H1 (cell line): Measurements from ENCODE around the gene INCENP. TPM values are rescaled to one million over a fixed set of nuclear protein-coding genes. Genes with fewer than 3 reads are reported as not detected.

Experiments used
- CTCF ChIA-PET: fragments of 300-600 bp; sonication (Branson Sonifier 250); formaldehyde crosslinking; loops from one replicate; lab custom pipeline; 2021; ENCODE audit not compliant: partially characterized antibody; lab: Charles Lee
- POLR2A ChIA-PET: fragments of 300-600 bp; sonication (Branson Sonifier 250); formaldehyde crosslinking; loops from one replicate; lab custom pipeline; 2021; ENCODE audit warnings: inconsistent platforms; ENCODE audit not compliant: partially characterized antibody; lab: Charles Lee
- DNase-seq, 2 experiments: peaks; one replicate each; pipeline versions ENCODE4 v3.0.0 to v3.0.0-alpha.2; 2010 to 2022; ENCODE audit warnings: low spot score in 2 of 2, low read depth in 1 of 2, mixed read lengths in 1 of 2
- FAIRE-seq: peaks from 2 replicates; lab custom pipeline; 2011; peaks lifted over from hg19 to GRCh38; lab: Jason Lieb, UNC
- H2AFZ ChIP-seq: 2 replicates; pipeline ENCODE4 v1.8.1; 2012; ENCODE audit warnings: low read length, inconsistent platforms
- H2AK5ac ChIP-seq: 2 replicates; pipeline ENCODE4 v1.6.1; 2013; ENCODE audit warnings: low read depth, low read length
- H2BK120ac ChIP-seq: replicated peaks from 2 replicates; pipeline ENCODE3; 2013; ENCODE audit warnings: low read depth, low read length, inconsistent platforms
- H2BK12ac ChIP-seq: 2 replicates; pipeline ENCODE4 v1.6.1; 2013; ENCODE audit warnings: low read depth, low read length
- H2BK15ac ChIP-seq: 2 replicates; pipeline ENCODE4 v1.6.1; 2013; ENCODE audit warnings: low read length
- H2BK20ac ChIP-seq: 2 replicates; pipeline ENCODE4 v1.6.1; 2013; ENCODE audit warnings: low read length
- H2BK5ac ChIP-seq: 2 replicates; pipeline ENCODE4 v1.6.1; 2013; ENCODE audit warnings: low read depth, low read length
- H3K14ac ChIP-seq: 2 replicates; pipeline ENCODE4 v1.6.1; 2013; ENCODE audit warnings: inconsistent platforms; ENCODE audit not compliant: insufficient read length
- H3K18ac ChIP-seq: 2 replicates; pipeline ENCODE4 v1.6.1; 2013; ENCODE audit warnings: low read length; ENCODE audit errors: extremely low read depth
- H3K23ac ChIP-seq: 2 replicates; pipeline ENCODE4 v1.6.1; 2013; ENCODE audit warnings: inconsistent platforms; ENCODE audit not compliant: insufficient read length
- H3K23me2 ChIP-seq: 2 replicates; pipeline ENCODE4 v1.6.1; 2013; ENCODE audit warnings: low read depth, low read length
- H3K27ac ChIP-seq: 2 replicates; pipeline ENCODE4 v1.6.1; 2011; ENCODE audit warnings: low read depth, low read length, inconsistent platforms
- H3K27me3 ChIP-seq, 4 experiments: replicated peaks in 1 of 4; 1 replicate in 1 of 4; 2 replicates in 3 of 4; pipeline versions ENCODE4 v1.6.1 to v1.8.1; 2011 to 2013; ENCODE audit warnings: low read length in 3 of 4, mild to moderate bottlenecking in 3 of 4, inconsistent platforms in 2 of 4, mixed read lengths in 2 of 4, moderate library complexity in 1 of 4; ENCODE audit not compliant: control insufficient read depth in 3 of 4, insufficient read depth in 3 of 4; ENCODE audit errors: extremely low read depth in 1 of 4
- H3K36me3 ChIP-seq, 4 experiments: 2 replicates each; pipeline versions ENCODE4 v1.6.1 to v1.8.1; 2011 to 2013; ENCODE audit warnings: mild to moderate bottlenecking in 4 of 4, low read length in 3 of 4, moderate library complexity in 2 of 4, control low read depth in 1 of 4, inconsistent platforms in 1 of 4; ENCODE audit not compliant: insufficient read depth in 4 of 4, control insufficient read depth in 2 of 4
- H3K4ac ChIP-seq: replicated peaks from 2 replicates; pipeline ENCODE3; 2013; ENCODE audit warnings: low read length, low read depth, mixed read lengths, inconsistent platforms; ENCODE audit not compliant: insufficient read length
- H3K4me1 ChIP-seq, 4 experiments: replicated peaks in 1 of 4; 1 replicate in 1 of 4; 2 replicates in 3 of 4; pipeline versions ENCODE4 v1.6.1 to v1.8.1; 2011 to 2013; ENCODE audit warnings: low read length in 3 of 4, inconsistent platforms in 2 of 4, mixed read lengths in 1 of 4; ENCODE audit not compliant: insufficient read depth in 4 of 4, control insufficient read depth in 3 of 4
- H3K4me2 ChIP-seq, 2 experiments: 2 replicates each; pipeline versions ENCODE4 v1.6.1 to v1.8.1; 2011 to 2013; ENCODE audit warnings: low read depth in 2 of 2, low read length in 2 of 2, control low read depth in 1 of 2, inconsistent platforms in 1 of 2, mild to moderate bottlenecking in 1 of 2; ENCODE audit not compliant: insufficient read depth in 1 of 2
- H3K4me3 ChIP-seq, 4 experiments: fragments of 200-600, 300-600 bp in 1 of 4; sonication (generic), shearing (Covaris generic), sonication (Bioruptor Twin) in 1 of 4; 2 replicates each; pipeline versions ENCODE4 v1.5.1 to v1.8.1; 2011 to 2016; ENCODE audit warnings: low read length in 4 of 4, low read depth in 3 of 4, control low read depth in 2 of 4, inconsistent platforms in 2 of 4, mild to moderate bottlenecking in 2 of 4, mixed read lengths in 1 of 4, moderate library complexity in 1 of 4; ENCODE audit not compliant: insufficient read depth in 2 of 4; ENCODE audit errors: extremely low read depth in 1 of 4
- H3K56ac ChIP-seq: replicated peaks from 2 replicates; pipeline ENCODE3; 2013; ENCODE audit warnings: low read depth, mild to moderate bottlenecking, mixed read lengths, low read length, inconsistent platforms; ENCODE audit not compliant: insufficient read length
- H3K79me1 ChIP-seq: 2 replicates; pipeline ENCODE4 v1.6.1; 2013; ENCODE audit warnings: low read depth, low read length, control low read depth
- H3K79me2 ChIP-seq, 2 experiments: 2 replicates each; pipeline versions ENCODE4 v1.6.1 to v1.8.1; 2012 to 2013; ENCODE audit warnings: low read length in 2 of 2, mild to moderate bottlenecking in 2 of 2, inconsistent platforms in 1 of 2; ENCODE audit not compliant: insufficient read depth in 2 of 2, control insufficient read depth in 1 of 2
- H3K9ac ChIP-seq, 4 experiments: replicated peaks in 1 of 4; 1 replicate in 1 of 4; 2 replicates in 3 of 4; pipeline versions ENCODE4 v1.6.1 to v1.8.1; 2011 to 2013; ENCODE audit warnings: low read depth in 3 of 4, low read length in 3 of 4, control low read depth in 2 of 4, mild to moderate bottlenecking in 2 of 4, moderate library complexity in 2 of 4, inconsistent platforms in 1 of 4; ENCODE audit errors: extremely low read depth in 1 of 4
- H3K9me3 ChIP-seq, 2 experiments: 2 replicates each; pipeline versions ENCODE4 v1.6.1 to v1.8.1; 2012 to 2013; ENCODE audit warnings: mild to moderate bottlenecking in 2 of 2, moderate library complexity in 2 of 2, control low read depth in 1 of 2, inconsistent platforms in 1 of 2, low read depth in 1 of 2, low read length in 1 of 2, mixed read lengths in 1 of 2; ENCODE audit not compliant: insufficient read depth in 2 of 2
- H4K20me1 ChIP-seq, 2 experiments: replicated peaks in 1 of 2; 2 replicates each; pipeline versions ENCODE3 to v1.8.1; 2011 to 2013; ENCODE audit warnings: inconsistent platforms in 2 of 2, low read length in 2 of 2, mild to moderate bottlenecking in 1 of 2; ENCODE audit not compliant: insufficient read depth in 2 of 2, control insufficient read depth in 1 of 2
- H4K5ac ChIP-seq: 2 replicates; pipeline ENCODE4 v1.6.1; 2013; ENCODE audit warnings: low read length, low read depth, mixed read lengths, inconsistent platforms; ENCODE audit not compliant: insufficient read length
- H4K8ac ChIP-seq: 2 replicates; pipeline ENCODE4 v1.8.0; 2013; ENCODE audit warnings: mild to moderate bottlenecking, moderate library complexity, low read length, inconsistent platforms; ENCODE audit not compliant: insufficient read depth; ENCODE audit errors: extremely low read depth
- H4K91ac ChIP-seq: replicated peaks from 2 replicates; pipeline ENCODE3; 2013; ENCODE audit warnings: low read length, mixed read lengths, inconsistent platforms; ENCODE audit not compliant: insufficient read length
- CHD2 ChIP-seq: IDR thresholded peaks from 2 replicates; pipeline ENCODE4 v1.6.1; 2012; ENCODE audit warnings: low read length, improper control_type of control experiment
- CREB1 ChIP-seq: IDR thresholded peaks from 2 replicates; pipeline ENCODE4 v1.6.1; 2012; ENCODE audit warnings: inconsistent platforms
- CTBP2 ChIP-seq: IDR thresholded peaks from 2 replicates; pipeline ENCODE4 v1.7.0; 2011; ENCODE audit warnings: borderline replicate concordance, mild to moderate bottlenecking, moderate library complexity, mixed read lengths, low read length; ENCODE audit not compliant: insufficient read depth, insufficient read length
- HDAC2 ChIP-seq, 2 experiments: fragments of 300-600 bp in 1 of 2; sonication (generic) in 1 of 2; IDR thresholded peaks; 2 replicates each; pipeline ENCODE4 v1.6.1; 2011 to 2012; ENCODE audit warnings: low read depth in 2 of 2, low read length in 2 of 2, mild to moderate bottlenecking in 2 of 2, moderate library complexity in 2 of 2, borderline replicate concordance in 1 of 2, inconsistent platforms in 1 of 2
- KDM4A ChIP-seq: IDR thresholded peaks from one replicate; pipeline ENCODE4 v1.7.1; 2012; ENCODE audit warnings: low read depth, mild to moderate bottlenecking, moderate library complexity, low read length, inconsistent platforms; ENCODE audit not compliant: severe bottlenecking
- SIRT6 ChIP-seq: IDR thresholded peaks from one replicate; pipeline ENCODE4 v1.7.1; 2012; ENCODE audit warnings: low read length, inconsistent platforms
- SIX5 ChIP-seq: IDR thresholded peaks from 2 replicates; pipeline ENCODE4 v1.6.1; 2011; ENCODE audit warnings: mild to moderate bottlenecking, low read depth, low read length
- SP1 ChIP-seq: IDR thresholded peaks from 2 replicates; pipeline ENCODE4 v1.6.1; 2011; ENCODE audit warnings: low read depth, low read length
- SP2 ChIP-seq: IDR thresholded peaks from 2 replicates; pipeline ENCODE4 v1.6.1; 2012; ENCODE audit warnings: mild to moderate bottlenecking, low read length, inconsistent platforms
- SP4 ChIP-seq: IDR thresholded peaks from 2 replicates; pipeline ENCODE4 v1.6.1; 2012; ENCODE audit warnings: low read length, inconsistent platforms
- SRF ChIP-seq: IDR thresholded peaks from 2 replicates; pipeline ENCODE4 v1.6.1; 2011; ENCODE audit warnings: mild to moderate bottlenecking, low read depth, low read length, moderate library complexity
- WGBS, 2 experiments: shearing (Covaris generic) in 1 of 2; methylation state at CpG; one replicate each; pipeline versions ENCODE4 v1.1.6 to v1.1.7; 2013 to 2015; ENCODE audit warnings: low lambda C conversion rate in 2 of 2, mixed read lengths in 2 of 2, inconsistent platforms in 1 of 2, low coverage in 1 of 2, missing lambda C conversion rate in 1 of 2; ENCODE audit not compliant: insufficient replicate concordance in 2 of 2, insufficient coverage in 1 of 2, insufficient read length in 1 of 2; ENCODE audit errors: extremely low coverage in 1 of 2, missing lambda C conversion rate in 1 of 2; 5-methylcytosine and 5-hydroxymethylcytosine counted together
- polyA plus RNA-seq, 7 experiments: library from polyadenylated mRNA; depleted of rRNA in 3 of 7; stranded (reverse) in 5 of 7; unstranded in 2 of 7; fragments of >200 nt in 5 of 7; fragments of 200-250 nt in 2 of 7; gene quantifications; 1 replicate in 5 of 7; 2 replicates in 1 of 7; 4 replicates in 1 of 7; pipeline versions ENCODE4 v1.2.1 to v1.2.3, GENCODE V29; 2011 to 2013; ENCODE audit warnings: missing spikeins in 2 of 7, mixed read lengths in 2 of 7
- total RNA-seq: library from RNA; stranded (reverse); fragmentation: NEBNext Ultra II Directional; extraction: Animal tissue kit (Norgen Biotek cat#: 25700); gene quantifications from 2 replicates; pipeline ENCODE4 v1.2.1, GENCODE V29; 2021

The INCENP gene
- total and polyA plus RNA-seq, 2 of the 8 experiments (the other 6 are each of a cell fraction or from before 2014, with no cell fraction given): 25.4 to 132 TPM

- no peak overlapping the region for H2BK12ac ChIP-seq
- no peak overlapping the region for H3K56ac ChIP-seq
- WGBS, 2 experiments: 93% methylated on average over 3 of the region's 3 CpGs; no CpG with 5 or more reads in 1 of the 2 experiments
- no peak overlapping the region for H3K14ac ChIP-seq
- peaks cover 35 to 82% (median 73%) of the 10 kb centered on the region in 4 experiments for H3K36me3 ChIP-seq
- no peak for DNase-seq
- no peak overlapping the region for H3K4ac ChIP-seq
- H3K9me3 ChIP-seq: no peaks in the 10 kb centered on the region
- H4K20me1 ChIP-seq: peaks cover 3 to 17% of the 10 kb centered on the region in 2 experiments
- H3K27me3 ChIP-seq: no peaks in the 10 kb centered on the region
- no peaks in the 10 kb centered on the region for H3K23me2 ChIP-seq
- no peak overlapping the region for H4K91ac ChIP-seq
- H2BK15ac ChIP-seq: no peak overlapping the region
- no peak overlapping the region for H3K9ac ChIP-seq
- no peak overlapping the region for H3K27ac ChIP-seq
- no peak for TF ChIP-seq SIX5
- TF ChIP-seq CREB1: no peak
- no peak for TF ChIP-seq SRF
- no peak for TF ChIP-seq SP1
- TF ChIP-seq KDM4A: no peak
- no peak for TF ChIP-seq HDAC2 (IDR thresholded peaks at IDR 0.05; ENCODE audit: borderline replicate concordance in 1 of 2, low read depth in 2 of 2, low read length in 2 of 2)
- TF ChIP-seq SP2: no peak
- no peak for TF ChIP-seq SP4
- no peak for TF ChIP-seq SIRT6
- no peak for TF ChIP-seq CTBP2
- no peak for TF ChIP-seq CHD2
- H2BK5ac ChIP-seq: no peak overlapping the region
- H3K23ac ChIP-seq: no peak overlapping the region
- H3K4me2 ChIP-seq: no peak overlapping the region
- H3K79me2 ChIP-seq: no peaks in the 10 kb centered on the region
- no peak overlapping the region for H4K8ac ChIP-seq
- no peak overlapping the region for H2AFZ ChIP-seq
- no peaks in the 10 kb centered on the region for H3K4me1 ChIP-seq
- H3K4me3 ChIP-seq: no peak overlapping the region
- no peak overlapping the region for H2BK20ac ChIP-seq
- no peak for FAIRE-seq
- ChIA-PET CTCF (interaction anchor here (1.0 to 2.0 kb wide), 8 partner anchors 8 to 353 kb away, joined by 3 to 8 read pairs (median 3); no protein-coding TSS in a partner anchor), POLR2A (interaction anchor here (0.9 to 2.4 kb wide), 2 partner anchors 12 to 16 kb away, joined by 3 to 8 read pairs; no protein-coding TSS in a partner anchor)
- no peak overlapping the region for H2BK120ac ChIP-seq
- H2AK5ac ChIP-seq: no peak overlapping the region
- H3K79me1 ChIP-seq: no peaks in the 10 kb centered on the region; the same call in 1 of the 2 replicates
- no peak overlapping the region for H4K5ac ChIP-seq
- no peak overlapping the region for H3K18ac ChIP-seq
These were observed 19.1 kb downstream of the INCENP start for GRCh38 chr11:62142921-62143320.
